HG02973 (cell line): ENCODE results near the gene KRT76.

Experiments
- ATAC-seq: cut with Tn5 transposase; IDR thresholded peaks from one replicate; pipeline ENCODE4 v1.9.1; 2021; ENCODE audit warnings: moderate library complexity; ENCODE audit not compliant: unreplicated experiment

Gene KRT76

DNA sequence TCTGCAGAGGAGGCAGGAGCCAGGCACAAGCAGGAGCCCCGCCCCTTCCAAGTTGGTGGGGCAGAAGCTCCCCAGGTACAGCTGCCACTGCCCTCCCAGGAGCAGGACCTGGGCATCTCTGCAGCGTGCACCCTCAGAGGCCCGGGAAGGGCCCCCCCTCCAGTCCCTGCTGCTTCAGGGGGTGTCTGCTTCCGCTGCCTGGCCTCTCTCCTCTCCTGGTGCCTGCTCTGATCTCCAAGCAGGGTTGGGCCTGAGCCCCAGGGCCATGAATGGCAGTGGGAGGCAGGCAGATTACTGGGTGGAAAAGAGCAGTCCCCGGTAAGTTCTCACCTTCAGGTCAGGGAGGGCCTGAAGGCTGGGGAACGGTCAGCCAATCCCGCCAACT, 35.0 kb downstream of the KRT76 start:
- no peak for ATAC-seq

DNA sequence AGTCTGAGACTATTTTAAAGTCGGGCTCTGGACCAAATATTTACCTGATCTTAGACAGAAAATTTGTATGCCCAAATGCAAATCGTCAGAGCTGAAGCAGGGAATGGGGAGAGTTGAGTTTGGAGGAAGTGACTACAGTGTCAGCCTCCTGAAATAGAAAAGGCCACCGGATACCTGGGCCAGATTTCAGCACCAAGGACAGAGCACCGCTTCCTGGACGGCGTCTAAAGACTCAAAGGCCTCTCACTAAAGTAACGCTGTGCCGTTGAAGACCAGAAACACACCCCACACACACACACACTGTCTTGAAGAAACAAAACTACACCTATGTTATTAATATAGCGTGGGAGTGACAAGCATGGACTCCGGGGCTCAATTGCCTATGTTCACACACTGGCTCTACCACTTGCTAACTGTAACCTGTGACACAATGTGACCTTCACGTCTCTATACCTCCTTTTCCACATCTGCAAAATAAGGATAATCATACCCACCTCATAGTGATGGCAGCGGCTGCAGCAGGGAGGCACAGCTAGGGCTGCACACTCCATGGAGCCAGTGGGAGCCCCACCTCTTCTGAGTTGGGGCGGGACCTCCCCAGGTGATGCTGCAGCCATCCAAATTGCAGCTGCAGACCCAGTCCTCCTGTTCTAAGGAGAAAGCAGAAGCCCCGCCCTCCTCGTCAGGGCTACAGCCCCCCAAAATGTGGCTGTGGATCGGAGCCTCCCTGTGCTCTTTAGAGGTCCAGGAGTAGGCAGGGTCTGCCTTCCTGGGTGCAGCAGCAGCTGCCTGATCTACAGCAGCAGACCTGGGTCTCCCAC, 35.6 kb downstream of the KRT76 start:
- ATAC-seq, result no peak

DNA sequence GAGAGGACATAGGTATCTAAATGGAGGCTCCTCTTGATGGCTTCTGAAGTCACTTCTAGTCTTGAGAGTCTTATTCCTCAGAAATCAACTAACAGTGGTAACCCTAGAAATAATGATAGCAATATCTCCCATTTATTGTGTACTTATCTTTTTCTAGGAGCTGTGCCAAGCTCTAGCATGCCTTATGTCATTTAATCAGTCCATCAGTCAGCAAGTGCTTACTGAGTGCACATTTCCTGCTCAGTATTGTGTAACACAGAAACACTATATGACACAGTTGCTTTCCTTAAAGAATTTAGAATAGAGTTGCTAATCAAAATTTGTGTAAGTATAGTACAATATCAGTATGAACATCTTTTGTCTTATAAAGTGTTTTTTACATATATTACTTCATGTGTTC, 36.6 kb downstream of the KRT76 start:
- no peak for ATAC-seq

DNA sequence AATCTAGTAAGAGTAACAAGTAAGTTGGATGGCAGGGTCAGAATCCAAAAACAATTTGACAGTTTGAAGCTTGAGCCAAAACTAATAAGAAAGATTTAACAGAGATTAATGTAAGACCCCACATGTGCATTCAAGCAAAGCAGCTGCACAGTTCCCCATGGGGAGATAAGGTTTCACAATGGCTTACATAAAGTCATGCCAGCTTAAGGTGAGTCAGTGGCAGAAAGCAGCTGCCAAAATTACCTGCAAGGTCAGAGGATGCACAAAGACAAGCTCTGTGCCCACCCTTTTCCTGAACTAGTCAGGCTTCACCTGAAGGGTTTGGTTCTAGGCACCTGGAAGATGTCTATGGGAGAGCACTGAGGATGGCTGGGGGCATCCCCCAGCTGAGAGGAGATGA, 37.2 kb downstream of the KRT76 start:
- ATAC-seq, result no peak

DNA sequence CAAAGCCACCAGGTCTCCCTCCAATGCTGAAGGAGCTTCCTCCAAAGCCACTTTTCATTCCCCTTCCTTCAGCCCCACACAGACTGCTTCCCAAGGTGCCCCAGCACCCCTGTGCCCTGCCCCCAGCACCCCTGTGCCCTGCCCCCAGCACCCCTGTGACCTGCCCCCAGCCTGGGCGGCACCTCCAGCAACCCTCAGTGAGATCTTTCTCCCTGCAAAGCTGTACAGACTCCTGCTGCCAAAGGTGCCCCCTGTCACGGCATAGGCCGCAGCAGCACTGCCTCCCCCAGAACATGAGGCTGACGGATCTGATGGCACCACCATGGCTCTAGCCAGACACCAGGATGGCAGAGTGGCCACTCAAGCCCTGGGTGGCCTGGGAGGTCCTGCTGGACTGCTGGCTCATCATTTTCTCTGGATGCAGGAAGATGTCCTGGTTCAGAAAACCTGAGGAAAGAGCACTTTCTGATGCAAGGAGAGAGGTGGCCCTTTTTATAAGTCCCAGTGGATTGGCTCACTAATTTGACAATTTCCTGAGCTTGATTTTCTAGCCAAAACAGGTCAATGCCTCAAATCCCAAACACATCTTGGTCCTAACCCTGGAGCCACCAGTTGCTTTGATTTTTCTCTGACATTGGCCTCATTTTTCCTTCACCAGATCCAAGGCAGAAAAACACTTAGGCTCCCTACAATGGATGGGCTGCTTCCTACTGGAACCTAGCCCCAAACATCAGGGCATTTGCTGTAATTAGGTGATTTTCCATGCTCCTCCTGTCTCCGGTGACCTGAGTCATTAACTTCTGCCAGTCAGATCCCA, 41.1 kb downstream of the KRT76 start:
- ATAC-seq, result no peak

DNA sequence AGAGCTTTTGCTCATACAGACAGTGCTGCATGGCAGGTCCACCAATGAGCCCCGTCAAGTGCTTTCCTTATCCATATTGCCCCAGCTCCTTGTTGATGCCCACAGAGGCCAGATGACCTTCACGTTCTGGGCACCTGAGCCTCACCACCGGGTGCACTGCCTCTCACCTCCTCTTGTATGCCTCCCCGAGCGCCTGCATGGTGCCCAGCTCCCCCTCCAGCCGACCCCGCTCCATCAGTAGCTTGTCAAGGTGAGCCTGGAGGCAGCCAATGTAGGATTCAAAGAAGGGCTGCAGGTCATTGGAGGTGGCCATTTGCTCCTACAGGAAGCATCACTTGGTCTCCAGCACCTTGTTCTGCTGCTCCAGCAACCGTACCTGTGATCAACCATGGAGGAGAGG, 42.0 kb downstream of the KRT76 start:
- ATAC-seq, result no peak

DNA sequence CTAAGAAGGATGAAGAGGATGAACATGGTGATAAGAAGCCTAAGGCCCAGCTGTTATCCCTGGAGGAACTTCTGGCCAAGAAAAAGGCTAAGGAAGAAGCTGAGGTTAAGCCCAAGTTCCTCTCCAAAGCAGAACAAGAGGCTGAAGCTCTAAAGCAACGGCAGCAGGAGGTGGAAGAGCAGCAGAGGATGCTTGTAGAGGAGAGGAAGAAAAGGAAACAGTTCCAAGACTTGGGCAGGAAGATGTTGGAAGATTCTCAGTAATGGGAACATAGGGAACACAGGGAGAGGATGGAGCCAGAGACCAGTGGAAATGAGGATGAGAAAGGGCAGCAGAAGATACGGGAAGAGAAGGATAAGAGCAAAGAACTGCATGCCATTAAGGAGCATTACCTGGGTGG, 46.4 kb downstream of the KRT76 start:
- ATAC-seq, result no peak

DNA sequence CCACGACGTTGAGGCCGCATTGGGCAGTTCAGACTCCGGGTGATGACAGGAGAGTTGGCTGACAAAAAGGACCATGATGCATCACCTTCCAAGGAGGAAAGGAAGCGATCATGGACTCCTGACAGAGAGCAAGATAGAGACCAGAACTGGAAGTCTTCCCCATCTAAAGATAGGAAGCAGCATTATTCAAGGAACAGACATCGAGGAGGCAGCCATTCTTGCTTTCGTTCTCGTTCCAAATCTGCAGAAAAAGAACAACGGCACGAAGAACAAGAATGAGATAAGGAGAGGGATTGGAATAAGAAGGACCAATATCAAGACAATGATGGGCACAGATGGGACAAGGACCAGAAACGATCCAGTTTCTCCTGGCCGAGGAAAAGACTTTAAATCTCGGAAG, 46.8 kb downstream of the KRT76 start:
- no peak for ATAC-seq

DNA sequence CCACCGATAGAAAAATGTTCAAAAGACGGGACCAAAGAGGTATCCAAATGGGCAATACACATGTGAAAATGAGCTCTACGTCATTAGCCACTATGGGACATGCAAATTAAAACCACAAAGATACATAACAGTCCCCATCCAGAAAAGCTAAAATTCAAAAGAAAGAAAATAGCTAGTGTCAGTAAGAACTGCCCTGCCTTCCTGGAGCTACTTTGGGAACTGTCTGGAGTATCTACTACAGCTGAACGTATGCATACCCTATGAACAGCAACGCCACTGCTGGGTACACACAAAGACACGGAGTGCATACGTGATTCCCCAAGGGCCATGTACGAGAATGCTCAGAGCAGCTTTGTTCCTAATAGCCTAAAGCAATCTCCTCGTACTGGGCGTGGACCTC, 48.0 kb downstream of the KRT76 start:
- ATAC-seq, result no peak

DNA sequence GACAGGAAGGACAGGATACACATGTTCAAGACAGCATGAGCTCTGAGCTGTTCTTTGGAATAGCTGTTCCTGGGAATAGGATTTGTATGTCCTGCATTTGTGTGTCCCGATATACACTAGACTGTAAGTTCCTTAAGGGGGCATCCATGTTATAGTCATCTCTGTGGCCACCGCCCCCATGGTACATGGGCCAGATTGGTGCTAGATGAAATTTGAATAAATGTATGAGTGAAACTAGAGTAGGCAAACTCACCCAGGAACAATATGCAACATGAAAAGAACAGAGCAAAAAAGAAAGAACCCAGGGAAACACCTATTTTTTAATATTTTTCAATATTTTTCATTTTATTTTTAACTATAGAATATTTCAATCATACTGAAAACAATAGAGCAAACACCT, 48.8 kb downstream of the KRT76 start:
- no peak for ATAC-seq

DNA sequence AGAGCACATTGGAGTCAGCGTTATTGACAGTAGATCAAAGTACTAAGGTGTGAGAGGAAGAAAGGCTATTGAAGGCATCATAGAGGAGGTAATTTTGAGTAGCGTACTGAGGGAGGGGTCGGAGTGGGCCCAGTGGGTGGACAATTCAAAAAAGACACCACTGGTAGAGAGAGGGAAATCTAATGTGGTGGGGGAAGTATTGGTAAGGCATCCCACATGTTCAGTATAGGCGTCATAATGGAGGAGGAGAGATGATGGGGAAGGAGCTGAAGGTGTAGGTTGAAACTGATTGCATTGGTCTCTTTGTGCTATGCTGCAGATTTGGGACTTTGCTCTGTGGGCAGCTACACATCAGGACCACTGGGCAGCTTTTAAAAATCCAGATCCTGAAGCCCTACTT, 50.1 kb downstream of the KRT76 start:
- ATAC-seq, result no peak

DNA sequence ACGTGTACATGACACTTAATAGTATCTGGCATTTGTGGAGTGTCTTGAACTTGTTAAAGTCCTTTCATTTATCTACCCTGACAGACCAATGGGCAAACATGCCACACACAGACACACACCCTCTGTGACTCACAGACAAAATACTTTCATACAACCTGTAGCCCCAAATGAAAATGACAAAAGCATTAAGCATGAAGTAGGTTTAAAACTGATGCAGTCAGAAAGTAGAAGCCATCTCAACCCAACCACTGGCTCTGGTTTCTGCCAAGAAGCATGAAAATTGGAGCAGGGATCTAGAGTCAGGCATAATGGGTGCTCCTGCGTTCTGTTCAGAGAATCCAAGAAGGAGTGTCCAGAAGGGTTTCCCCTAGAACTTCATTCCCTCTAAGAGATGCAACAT, 50.7 kb downstream of the KRT76 start:
- ATAC-seq, result no peak

DNA sequence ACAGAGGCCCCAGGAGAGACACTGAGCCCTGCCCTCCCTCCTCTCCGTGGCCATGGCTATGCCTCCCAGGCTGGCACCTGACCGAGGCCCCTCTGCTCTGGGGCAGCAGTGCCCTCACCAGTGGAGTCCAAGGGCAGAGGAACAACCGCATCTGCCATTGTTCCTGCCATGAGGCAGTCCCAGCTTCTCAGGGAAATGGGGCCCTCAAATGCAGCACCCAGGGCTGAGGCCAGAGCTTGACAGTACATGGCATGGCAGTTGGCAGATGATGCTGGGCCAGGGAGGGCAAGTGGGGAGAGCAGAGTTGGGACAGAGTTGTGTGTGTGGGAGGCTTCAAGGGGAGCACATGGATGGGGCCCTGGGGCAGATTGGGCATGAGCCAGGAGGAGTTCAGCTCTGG, 52.8 kb downstream of the KRT76 start:
- no peak for ATAC-seq

DNA sequence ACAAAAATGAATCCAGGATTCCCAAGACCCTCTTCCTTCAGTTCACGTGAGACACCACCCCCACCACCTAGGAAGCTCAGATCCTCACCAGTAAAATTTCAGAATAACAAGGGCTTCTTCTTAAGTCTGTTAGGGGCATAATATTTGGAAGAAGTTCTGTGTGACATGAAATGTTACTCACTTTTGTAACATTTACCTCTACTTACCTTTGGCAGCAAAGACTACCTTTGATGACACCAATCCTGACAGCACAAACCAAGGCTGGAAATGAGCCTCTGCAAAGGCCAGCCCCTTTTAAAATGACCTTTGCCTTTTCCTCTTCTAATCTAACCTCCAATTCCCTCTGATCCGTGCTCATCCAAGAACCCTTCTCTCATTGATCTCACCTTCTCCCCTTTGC, 54.5 kb downstream of the KRT76 start:
- ATAC-seq, result no peak

DNA sequence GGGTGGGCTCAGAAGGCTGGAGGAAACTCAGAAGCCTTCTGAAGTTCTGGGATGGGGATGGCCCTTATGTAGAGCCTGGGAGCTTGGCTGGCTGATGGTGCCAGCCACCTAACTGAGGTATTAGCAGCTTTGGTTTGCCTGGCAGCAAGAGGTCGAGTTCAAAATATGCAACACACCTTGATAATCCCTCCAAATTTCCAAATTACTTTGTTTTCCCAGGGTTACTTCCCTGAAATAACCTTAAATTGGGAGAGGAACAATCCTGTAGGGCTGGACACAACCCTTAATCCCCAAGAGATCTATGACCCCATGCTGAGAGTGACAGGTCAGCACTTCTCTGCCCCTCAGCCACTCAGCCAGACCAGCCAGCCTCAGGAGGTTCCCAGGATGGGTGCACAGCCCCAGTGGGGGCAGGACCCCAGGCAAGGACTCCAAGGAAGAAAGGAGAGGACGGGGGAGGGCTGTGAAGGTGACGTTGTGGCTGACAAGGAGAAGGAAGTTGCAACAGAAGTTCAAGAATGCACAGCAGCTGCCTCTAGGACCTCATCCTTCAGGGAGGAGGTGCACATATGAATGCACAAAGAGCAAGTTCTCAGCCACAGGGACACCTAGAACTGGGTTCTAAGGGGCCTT, 55.2 kb downstream of the KRT76 start:
- ATAC-seq, result no peak

DNA sequence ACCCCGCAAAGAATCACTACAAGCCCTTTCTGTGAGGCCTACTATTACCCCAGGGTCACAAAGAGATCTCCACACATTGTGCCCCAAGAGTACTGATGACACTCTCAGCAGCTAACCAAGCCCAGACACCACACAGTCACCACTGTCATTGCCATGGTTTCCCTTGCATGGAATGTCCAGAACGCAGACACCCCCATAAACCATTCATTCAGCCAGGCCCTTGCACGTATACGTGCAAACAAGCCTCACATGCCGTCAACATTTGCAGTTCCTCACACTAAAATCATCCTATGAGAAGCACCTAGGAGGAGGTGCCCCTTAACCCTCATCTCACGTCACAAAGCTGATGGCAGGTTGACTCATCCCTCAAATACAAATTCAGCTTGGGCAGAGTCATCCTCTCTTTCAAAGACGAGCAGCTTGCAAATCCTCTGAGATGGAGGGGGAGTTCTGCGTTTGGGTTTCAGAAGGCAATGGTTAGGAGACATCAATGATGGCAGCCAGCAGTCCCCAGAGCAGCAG, 56.7 kb downstream of the KRT76 start:
- ATAC-seq, result no peak
